DMS53 (cell line): ENCODE measurements around the gene SLC2A5.

Source experiments
- DNase-seq: peaks from one replicate; lab custom pipeline; 2025; lab: John Stamatoyannopoulos, UW

The SLC2A5 gene

DNA sequence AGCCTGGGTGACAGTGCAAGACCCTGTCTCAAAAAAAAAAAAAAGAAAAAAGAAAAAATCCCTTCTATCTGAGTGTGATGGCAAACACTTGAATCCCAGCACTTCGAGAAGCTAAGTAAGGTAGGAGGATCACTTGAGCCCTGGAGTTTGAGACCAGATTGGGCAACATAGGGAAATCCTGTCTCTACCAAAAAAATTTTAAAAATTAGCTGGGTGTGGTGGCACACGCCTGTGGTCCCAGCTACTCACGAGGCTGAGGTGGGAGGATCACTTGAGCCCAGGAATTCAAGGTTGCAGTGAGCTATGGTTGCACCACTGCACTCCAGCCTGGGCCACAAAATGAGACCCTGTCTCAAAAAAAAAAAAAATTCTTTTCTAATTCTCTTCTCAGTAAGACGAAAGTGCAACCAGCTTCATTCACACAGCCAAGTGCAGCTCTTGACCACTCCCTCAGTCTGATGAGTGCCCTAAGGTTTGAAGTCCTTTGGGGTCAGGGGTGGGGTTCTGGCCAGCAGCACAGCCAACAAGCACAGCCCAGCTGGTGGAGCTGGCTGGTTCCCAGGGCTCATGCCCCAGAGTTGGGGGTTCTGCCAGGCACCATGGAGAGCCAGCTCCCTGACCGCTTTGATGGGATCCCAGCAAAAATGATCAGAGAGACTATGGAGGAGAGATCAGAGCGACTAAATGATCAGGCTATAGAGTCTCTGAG, 8.0 kb downstream of the SLC2A5 start:
- no peak for DNase-seq

- peak; percentile 22 for DNase-seq
Observed at GRCh38 chr1:9059891-9060744, 9.3 kb downstream of the SLC2A5 start.

DNA sequence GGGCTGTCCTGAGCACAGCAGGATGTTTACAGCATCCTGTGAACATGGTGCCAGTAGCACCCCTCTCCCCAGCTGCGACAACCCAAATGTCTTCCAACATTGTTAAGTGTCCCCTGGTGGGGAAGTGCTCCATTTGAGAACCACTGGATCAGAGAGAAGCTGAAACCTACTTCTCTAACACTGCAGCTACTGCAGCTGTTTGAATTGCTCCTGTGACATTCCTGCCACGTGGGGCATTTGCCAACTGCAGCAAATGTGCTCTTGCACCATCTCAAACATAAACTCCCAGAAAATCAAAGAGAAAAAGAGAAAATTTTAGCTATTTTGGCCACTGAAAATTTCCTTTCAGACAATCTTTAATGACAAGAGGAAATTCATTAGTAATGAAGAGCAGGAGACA, 11.0 kb downstream of the SLC2A5 start:
- DNase-seq, result no peak

GRCh38 chr1:9057851-9058250, 11.6 kb downstream of the SLC2A5 start:
- no peak for DNase-seq

DNA sequence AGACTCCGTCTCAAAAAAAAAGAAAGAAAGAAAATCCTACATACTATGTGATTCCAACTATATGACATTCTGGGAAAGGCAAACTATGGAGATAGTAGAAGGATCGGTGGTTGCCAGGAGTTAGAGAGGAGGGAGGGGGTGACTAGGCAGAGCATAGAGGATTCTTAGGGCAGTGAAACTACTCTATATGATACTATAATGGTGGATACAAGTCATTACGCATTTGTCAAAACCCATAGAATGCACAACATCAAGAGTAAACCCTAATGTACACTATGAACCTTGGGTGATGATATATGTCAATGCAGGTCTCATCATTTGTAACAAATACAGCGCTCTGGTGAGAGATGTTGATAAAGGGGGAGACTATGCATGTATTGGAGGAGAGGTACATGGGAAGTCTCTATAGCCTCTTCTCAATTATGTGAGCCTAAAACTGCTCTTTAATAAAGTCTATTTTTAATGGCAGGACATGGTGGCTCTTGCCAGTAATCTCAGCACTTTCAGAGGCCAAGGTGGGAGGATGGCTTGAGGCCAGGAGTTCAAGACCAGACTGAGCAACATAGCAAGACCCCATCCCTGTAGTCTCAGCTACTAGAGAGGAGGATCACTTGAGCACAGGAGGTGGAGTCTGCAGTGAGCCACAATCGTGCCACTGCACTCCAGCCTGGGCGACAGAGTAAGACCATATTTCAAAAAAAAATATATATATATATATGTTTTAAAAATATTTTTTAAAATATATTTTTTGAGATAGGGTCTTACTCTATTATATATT, 17.0 kb downstream of the SLC2A5 start:
- DNase-seq, result no peak

DNA sequence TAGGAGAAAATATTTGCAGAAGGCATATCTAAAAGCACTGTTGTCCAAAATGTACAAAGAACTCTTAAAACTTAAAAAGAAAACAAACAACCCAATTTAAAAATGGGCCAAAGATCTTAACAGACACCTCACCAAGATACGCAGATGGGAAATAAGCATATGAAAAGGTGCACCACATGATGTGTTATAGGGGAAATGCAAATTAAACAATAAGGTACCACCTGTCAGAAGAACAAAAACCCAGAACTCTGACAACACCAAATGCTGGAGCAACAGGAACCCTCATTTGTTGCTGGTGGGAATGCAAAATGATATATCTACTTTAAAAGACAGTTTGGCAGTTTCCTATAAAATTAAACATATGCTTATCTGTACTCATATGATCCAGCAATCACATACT, 18.1 kb downstream of the SLC2A5 start:
- no peak for DNase-seq

GRCh38 chr1:9050803-9051202, 18.6 kb downstream of the SLC2A5 start:
- DNase-seq, result no peak

DNA sequence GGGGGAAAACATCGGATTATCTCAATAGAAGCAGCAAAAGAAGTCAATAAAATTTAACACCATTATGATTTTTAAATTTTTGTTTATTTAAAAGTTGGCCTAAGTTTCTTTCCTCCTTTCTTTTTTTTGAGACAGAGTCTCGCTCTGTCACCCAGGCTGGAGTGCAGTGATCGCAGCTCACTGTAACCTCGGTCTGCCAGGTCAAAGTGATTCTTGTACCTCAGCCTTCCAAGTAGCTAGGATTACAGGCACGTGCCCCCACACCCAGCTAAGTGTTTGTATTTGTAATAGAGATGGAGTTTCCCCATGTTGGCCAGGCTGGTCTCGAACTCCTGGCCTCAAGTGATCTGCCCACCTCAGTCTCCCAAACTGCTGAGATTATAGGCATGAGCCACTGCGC, 20.9 kb downstream of the SLC2A5 start:
- no peak for DNase-seq

DNA sequence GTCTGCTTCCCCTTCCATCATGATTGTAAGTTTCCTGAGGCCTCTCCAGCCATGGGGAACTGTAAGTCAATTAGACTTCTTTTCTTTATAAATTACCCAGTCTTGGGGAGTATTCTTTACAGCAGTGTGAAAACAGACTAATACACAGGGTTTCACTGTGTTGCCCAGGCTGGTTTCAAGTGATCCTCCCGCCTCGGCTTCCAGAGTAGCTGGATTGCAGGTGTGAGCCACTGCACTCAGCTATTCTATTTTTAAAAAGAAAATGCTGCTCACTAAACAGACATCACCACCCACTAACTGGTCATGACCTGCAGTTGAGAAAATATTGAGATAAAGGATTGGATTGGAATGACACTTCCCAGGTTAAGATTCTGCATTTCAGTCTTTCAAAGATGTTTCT, 22.4 kb downstream of the SLC2A5 start:
- DNase-seq, result no peak

GRCh38 chr1:9045861-9046510, 23.4 kb downstream of the SLC2A5 start:
- no peak for DNase-seq

DNA sequence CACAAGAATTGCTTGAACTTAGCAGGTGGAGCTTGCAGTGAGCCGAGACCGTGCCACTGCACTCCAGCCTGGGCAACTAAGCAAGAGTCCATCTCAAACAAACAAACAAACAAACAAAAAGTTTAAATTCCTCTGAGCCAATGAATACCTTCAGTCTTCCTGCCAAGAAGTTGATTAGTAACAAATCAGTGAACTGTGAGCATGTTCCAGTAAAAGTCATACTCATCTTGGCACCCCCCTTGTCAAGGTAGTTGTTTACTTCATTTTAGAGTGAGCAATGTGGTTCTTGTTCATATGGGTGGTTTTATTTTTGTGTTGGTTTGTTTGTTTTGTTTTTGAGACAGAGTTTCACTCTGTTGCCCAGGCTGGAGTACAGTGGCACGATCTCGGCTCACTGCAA, 25.2 kb downstream of the SLC2A5 start:
- DNase-seq, result no peak

DNA sequence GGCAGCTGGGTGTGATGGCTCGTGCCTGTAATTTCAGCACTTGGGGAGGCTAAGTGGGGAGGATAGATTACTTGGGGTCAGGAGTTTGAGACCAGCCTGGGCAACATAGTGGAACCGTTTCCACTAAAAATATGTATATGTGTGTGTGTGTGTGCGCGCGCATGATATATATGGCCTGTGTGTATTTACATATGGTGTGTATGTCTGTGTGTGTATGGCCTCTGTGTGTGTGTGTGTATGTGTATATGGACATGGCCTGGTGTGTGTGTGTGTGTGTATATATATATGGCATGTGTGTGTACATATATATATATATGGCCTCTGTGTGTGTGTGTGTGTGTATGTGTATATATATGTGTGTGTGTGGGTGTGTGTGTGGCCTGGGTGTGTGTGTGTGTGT, 27.2 kb downstream of the SLC2A5 start:
- no peak for DNase-seq

GRCh38 chr1:9041116-9041779, 28.2 kb downstream of the SLC2A5 start:
- no peak for DNase-seq

- DNase-seq, result no peak
Observed at GRCh38 chr1:9040659-9041030, 28.8 kb downstream of the SLC2A5 start.

DNA sequence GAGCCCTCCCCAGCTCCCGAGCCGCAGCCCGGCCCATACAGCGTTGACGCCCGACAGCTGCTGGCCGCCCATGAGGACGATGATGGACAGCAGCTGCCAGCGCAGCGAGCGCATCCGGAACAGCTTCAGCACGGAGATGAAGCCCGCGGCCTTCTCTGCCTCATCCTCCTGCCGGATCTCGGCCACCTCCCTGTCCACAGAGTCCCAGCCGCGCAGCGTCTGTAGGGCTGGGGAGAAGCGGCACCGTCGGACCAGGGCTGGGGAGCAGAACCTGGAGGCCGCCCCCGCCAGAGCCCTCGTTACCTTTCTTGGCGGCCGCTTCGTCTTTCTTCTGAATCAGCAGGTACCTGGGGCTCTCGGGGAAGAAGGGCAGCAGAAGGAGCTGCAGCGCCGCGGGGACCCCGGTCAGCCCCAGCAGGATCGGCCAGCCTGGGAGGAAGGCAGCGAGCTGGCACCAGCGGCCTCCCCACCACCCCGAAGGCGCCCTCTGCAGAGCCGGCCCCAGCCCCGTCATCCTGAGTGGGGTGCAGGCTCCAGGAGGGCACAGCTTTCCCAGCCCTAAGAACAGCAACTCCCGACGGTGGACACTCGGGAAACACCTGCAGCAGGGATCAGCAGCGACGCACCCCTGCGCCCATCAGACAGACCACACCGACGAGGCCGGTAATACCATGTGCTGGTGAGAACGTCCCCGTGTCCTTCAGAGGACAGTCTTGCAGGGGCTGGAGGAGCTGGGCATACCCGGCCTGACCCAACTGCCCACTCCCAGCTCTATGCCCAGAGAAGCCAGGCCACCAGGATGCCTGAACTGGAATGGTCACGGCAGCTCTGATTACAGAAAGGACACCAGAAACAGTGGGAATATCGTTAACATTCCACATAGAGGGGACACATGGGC, 29.4 kb downstream of the SLC2A5 start:
- DNase-seq, result peak; percentile 52

DNA sequence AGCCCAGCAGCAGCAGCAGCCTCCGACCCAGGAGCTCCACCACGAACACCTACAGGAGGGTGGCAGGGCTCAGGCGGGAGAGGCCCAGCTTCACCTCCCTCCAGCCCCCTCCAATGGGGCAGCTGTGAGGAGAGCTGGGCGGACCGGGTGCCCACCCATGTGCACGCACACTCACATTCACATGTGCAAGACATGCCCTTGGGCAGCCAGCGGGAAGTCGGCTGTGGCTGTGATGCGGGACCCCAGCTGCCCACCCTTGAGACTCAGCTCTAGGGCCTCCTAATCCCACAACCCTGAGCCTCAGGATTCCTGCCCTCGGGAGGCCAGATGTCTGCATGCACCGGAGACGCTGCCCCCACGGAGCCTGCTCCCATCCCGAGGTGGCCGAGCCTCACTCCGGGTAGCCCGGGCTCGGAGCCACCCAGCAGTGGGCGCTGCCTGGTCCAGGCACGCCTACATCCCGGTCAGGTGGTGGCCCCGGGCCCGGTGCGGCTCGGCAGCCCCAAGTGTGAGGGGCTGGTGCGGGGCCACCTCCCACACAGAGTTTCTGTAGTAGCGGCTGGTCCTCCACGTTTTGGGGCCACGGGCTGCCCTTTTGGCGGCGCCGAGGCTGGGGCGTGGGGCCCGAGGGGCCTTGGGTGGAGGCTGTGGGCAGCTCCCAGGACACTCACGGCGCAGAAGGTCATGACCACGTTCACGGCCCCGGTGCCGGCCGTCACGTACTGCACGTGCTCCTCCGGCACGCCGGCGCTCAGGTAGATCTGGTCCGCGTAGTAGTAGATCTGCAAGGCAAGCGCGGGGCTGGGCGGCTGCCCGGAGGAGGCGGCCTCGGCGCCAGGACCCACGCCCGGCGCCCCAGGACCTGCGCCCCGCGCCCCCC, 30.3 kb downstream of the SLC2A5 start:
- DNase-seq, result peak; percentile 58

DNA sequence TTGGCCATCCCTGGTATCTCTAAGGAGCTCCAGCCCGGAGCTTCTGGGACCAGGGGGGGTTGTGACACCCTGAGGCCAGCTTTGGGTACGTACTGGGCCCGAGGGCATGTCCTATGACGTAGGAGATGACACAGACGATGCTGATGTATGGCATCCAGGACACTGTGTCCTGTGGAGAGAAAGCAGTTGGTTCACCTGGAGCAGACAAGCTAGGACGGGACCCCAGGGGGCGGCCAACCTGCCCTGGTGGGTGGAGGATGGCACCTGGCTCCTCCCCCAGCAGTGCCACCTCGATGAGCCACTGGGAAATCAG, 31.1 kb downstream of the SLC2A5 start:
- DNase-seq, result no peak

DNA sequence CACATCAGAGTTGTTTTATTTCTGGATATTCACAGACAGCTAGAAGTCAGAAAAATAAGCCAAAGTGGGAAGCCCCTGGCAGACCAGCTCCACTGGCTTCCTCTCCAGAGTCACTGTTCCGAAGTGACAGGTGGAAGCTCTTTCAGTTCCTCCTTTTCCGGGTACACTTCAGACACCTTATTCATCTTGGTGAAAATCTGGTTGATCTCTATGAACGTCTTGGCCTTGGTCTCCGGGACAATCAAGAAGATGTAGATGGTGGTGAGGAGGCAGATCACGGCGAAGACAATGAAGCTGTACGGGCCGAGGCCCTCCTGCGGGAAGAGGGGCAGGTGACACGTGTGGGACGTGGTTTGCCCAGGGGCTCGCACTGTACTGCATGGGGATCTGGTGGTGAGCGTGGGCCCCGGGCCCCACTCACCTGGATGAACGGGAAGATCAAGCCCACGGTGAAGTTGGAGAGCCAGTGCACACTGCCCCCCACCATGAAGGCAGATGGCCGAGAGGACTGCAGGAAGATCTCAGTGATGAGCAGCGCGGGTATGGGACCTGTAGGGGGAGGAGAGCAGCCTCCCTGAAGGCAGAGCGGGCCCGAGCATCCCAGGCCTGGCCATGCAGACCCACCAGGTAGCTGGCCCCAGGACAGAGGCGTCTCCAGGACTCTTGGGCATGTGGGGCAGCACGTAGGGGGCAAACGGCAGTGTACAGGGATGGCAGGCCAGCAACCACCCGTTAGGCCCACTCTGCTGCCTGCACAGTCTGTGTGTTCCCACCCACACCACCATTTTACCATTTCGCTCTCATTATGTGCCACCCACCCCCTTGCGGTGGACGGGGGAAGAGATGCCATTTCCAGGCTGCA, 31.7 kb downstream of the SLC2A5 start:
- no peak for DNase-seq

DNA sequence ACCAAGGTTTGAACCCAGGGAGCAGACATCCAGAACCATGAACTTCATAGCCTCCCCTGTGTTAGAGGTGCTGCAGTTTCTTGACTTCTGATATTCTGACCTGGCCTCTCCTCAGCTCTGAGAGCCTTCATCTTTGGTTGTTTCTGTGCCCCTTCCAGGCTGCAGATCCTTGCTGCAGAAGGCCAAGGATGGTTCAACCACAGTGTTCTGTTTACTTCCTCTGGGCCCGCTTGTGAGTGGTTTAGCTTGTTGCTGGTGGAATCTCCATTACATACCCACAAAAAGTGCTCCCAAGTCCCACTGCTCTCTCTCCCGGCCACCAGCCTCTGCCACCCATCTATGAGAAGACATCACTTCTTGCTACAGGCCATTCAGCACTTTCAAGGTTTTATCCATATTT, 34.2 kb downstream of the SLC2A5 start:
- no peak for DNase-seq
